ENCODE results near the gene KLHL11. TPM values are rescaled to one million over a fixed set of nuclear protein-coding genes. Genes with fewer than 3 reads are reported as not detected.

Gene KLHL11
- total RNA-seq, 1 experiment from 2014 or later: 16.8 TPM

DNA sequence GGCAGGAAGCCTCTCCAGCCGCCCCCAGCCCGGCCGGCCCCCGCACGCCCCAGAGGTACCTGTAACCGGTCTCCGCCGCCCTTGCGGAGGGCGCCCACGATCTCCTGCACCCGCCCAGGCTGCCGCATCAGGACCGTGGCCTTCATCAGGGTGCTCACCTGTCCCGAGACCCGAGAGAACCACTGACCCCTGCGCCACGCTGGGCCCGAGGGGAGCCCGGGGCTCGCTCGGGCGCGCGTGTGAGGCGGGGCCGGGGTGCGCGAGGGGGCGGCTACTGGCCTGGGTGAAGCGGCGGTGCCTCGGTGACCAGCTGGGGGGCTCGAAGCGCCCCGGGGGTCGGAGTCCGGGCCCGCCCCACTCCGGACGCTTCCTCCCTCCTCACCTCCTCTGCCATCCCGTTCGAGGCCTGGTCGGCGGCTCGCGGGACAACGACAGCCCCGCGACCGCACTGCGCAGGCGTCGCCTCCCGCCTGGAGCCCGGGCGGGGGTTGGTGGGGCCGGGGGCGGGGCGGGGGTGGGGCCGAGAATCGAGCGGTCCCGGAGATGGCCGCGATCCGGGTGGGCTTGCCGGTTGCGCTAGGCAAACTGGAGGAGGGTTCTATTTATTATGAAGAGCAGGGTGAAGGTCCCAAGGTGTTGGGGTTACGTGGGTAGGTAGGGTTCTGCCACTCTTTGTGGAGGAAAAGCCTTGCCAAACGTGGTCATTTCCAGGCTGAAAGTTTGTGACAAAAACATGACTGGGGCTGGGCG lies 29.2 kb downstream of the KLHL11 start, which contains the start of gene NT5C3B:
NT5C3B (minus strand) TSS at position 433 of the 750 bp plus-strand sequence; CDS start at position 394, 39 bp downstream.
- H3K23ac ChIP-seq (ENCODE audit: insufficient read length, low read depth, low read length): no peak within 1 kb of the TSS
- H3K36me3 Mint-ChIP-seq (ENCODE audit: insufficient read depth in 1 of 3, low read depth in 3 of 3): peaks cover 8 to 27% (median 23%) of the 10 kb centered on the region in 3 experiments; a peak in 6 of 7 replicates
- H3K4me2 ChIP-seq (ENCODE audit: insufficient read depth, insufficient read length, low read length): peak within 1 kb of the TSS; percentile 65
- no peak for TF ChIP-seq CTCF (conservative IDR thresholded peaks at IDR 0.05)
- no peaks in the 10 kb centered on the region for H3K9me3 Mint-ChIP-seq
- no peak within 1 kb of the TSS for H4K5ac ChIP-seq (ENCODE audit: insufficient read length, low read depth, low read length)
- H3K56ac ChIP-seq (ENCODE audit: insufficient read length, low read depth, low read length): no peak within 1 kb of the TSS
- H3K9ac ChIP-seq (ENCODE audit: extremely low read depth, insufficient read length, low read length): peak within 1 kb of the TSS; percentile 61
- H3K27ac ChIP-seq (ENCODE audit: insufficient read length, low read depth, low read length): no peak within 1 kb of the TSS
- no peak within 1 kb of the TSS for H2BK5ac ChIP-seq (ENCODE audit: insufficient read length, low read length)
- H3K79me1 ChIP-seq (ENCODE audit: insufficient read depth, low read depth, low read length, poor library complexity, severe bottlenecking): no peaks in the 10 kb centered on the region
- H2BK120ac ChIP-seq (ENCODE audit: low read depth, low read length, poor library complexity, severe bottlenecking): no peak within 1 kb of the TSS
- no peak within 1 kb of the TSS for H2BK20ac ChIP-seq (ENCODE audit: low read depth, low read length, poor library complexity, severe bottlenecking)
- no peak within 1 kb of the TSS for H3T11ph ChIP-seq (ENCODE audit: low read length)
- H2BK12ac ChIP-seq (ENCODE audit: insufficient read length, low read depth, low read length): no peak within 1 kb of the TSS
- no peaks in the 10 kb centered on the region for H3K9me3 ChIP-seq (ENCODE audit: control insufficient read depth, low read depth, low read length)
- no peaks in the 10 kb centered on the region for H3K27me3 ChIP-seq (ENCODE audit: insufficient read depth, low read length)
- H3K27me3 Mint-ChIP-seq (ENCODE audit: low read depth): peaks cover 16% of the 10 kb centered on the region
- no peak within 1 kb of the TSS for H2BK15ac ChIP-seq (ENCODE audit: low read depth, low read length)
- peak within 1 kb of the TSS; percentile 99 for H2AFZ ChIP-seq (ENCODE audit: low read length)
- H2AK5ac ChIP-seq (ENCODE audit: insufficient read length, low read length): no peak within 1 kb of the TSS
- no peaks in the 10 kb centered on the region for H3K4me1 ChIP-seq (ENCODE audit: insufficient read depth, low read length)
- H4K8ac ChIP-seq (replicated peaks; ENCODE audit: insufficient read length, low read depth, low read length): no peak within 1 kb of the TSS
- peaks cover 5% of the 10 kb centered on the region for H3K23me2 ChIP-seq (ENCODE audit: insufficient read length, low read depth, low read length, poor library complexity, severe bottlenecking)
- DNase-seq: peak; percentile 78
- no CpG with 5 or more reads among the region's 72 CpGs for WGBS (ENCODE audit: extremely low coverage, insufficient read length, low lambda C conversion rate)
- no peak within 1 kb of the TSS for H3K4ac ChIP-seq (ENCODE audit: low read depth, low read length)
- H3K4me3 Mint-ChIP-seq: peak within 1 kb of the TSS; percentile 83 to 89
- H3K14ac ChIP-seq (ENCODE audit: insufficient read depth, low read length): peak within 1 kb of the TSS; percentile 89
- no peak within 1 kb of the TSS for H4K91ac ChIP-seq (ENCODE audit: insufficient read length, low read depth, low read length)
- H4K20me1 ChIP-seq (ENCODE audit: control insufficient read depth, insufficient read depth, insufficient read length): peaks cover 2% of the 10 kb centered on the region
- H3K79me2 ChIP-seq (ENCODE audit: insufficient read depth, low read length): no peaks in the 10 kb centered on the region
- H3K27ac Mint-ChIP-seq: no peak within 1 kb of the TSS; a peak in 1 of 7 replicates
- H3K4me1 Mint-ChIP-seq: peaks cover 10 to 12% of the 10 kb centered on the region in 2 experiments
- H3K18ac ChIP-seq (ENCODE audit: insufficient read length, low read depth, low read length): peak within 1 kb of the TSS; percentile 82
